Body of pancreas (tissue), 4 donors: ENCODE results near the gene TCF12. TPM values are rescaled to one million over a fixed set of nuclear protein-coding genes. Genes with fewer than 3 reads are reported as not detected.

ENCODE experiments used
- ATAC-seq: fragments of 150-250 bp; one replicate; pipeline ENCODE4 v1.9.1; 2016
- DNase-seq, 4 donors: peaks; one replicate each; pipeline ENCODE4 v3.0.0-alpha.2; 2019
- H3K27ac ChIP-seq, 4 donors: fragments of 200-600 bp; sonication (generic); 1 replicate in 3 of 4; 2 replicates in 1 of 4; pipeline versions ENCODE4 v1.5.1 to v1.6.1; 2016 to 2019; ENCODE audit warnings: mild to moderate bottlenecking in 1 of 4, mixed read lengths in 1 of 4, moderate library complexity in 1 of 4
- H3K27me3 ChIP-seq, 2 donors: fragments of 200-600 bp; sonication (generic); one replicate each; pipeline ENCODE4 v1.6.0; 2016; ENCODE audit warnings: mild to moderate bottlenecking in 1 of 2
- H3K36me3 ChIP-seq, 2 donors: fragments of 200-600 bp; sonication (generic); replicated peaks in 1 of 2; 2 replicates each; pipeline ENCODE4 v1.5.1; 2016; ENCODE audit warnings: low read depth in 2 of 2; ENCODE audit not compliant: insufficient read depth in 1 of 2
- H3K4me1 ChIP-seq: fragments of 200-600 bp; sonication (generic); one replicate; pipeline ENCODE4 v1.6.0; 2016
- H3K4me3 ChIP-seq, 2 donors: fragments of 200-600 bp; sonication (generic); 1 replicate in 1 of 2; 2 replicates in 1 of 2; pipeline ENCODE4 v1.5.1; 2016 to 2019
- H3K9me3 ChIP-seq, 3 donors: fragments of 200-600 bp; sonication (generic); 1 replicate in 2 of 3; 2 replicates in 1 of 3; pipeline ENCODE4 v1.5.1; 2016
- POLR2A ChIP-seq, 3 donors: fragments of 450-650 bp; IDR thresholded peaks; one replicate each; pipeline ENCODE4 v1.6.1; 2016; ENCODE audit warnings: antibody characterized with exemption in 3 of 3, mild to moderate bottlenecking in 2 of 3
- whole genome bisulfite sequencing, 2 donors: methylation state at CpG; one replicate each; pipeline ENCODE4 v1.1.5; 2017; 5-methylcytosine and 5-hydroxymethylcytosine counted together
- intact Hi-C: fragments of 100-400 bp; cut with DNase I; formaldehyde crosslinking; loops from one replicate; pipeline ENCODE4 v1.15.1; 2023
- total RNA-seq, 2 donors: library from RNA; depleted of rRNA; stranded (reverse); fragments of >200 nt; gene quantifications; one replicate each; pipeline ENCODE4 v1.1.0, GENCODE V29; 2016
- TF ChIP-seq, protein P1 (sequence below), 7 experiments: fragments of 450-650 bp in 4 of 7; fragments of 200-600 bp in 3 of 7; sonication (generic) in 3 of 7; IDR thresholded peaks; one replicate each; pipeline ENCODE4 v1.5.1; 2016 to 2019; ENCODE audit warnings: antibody characterized with exemption in 7 of 7

Gene TCF12
- total RNA-seq, 2 donors from 2014 or later, result 27.2 to 49.4 TPM

DNA sequence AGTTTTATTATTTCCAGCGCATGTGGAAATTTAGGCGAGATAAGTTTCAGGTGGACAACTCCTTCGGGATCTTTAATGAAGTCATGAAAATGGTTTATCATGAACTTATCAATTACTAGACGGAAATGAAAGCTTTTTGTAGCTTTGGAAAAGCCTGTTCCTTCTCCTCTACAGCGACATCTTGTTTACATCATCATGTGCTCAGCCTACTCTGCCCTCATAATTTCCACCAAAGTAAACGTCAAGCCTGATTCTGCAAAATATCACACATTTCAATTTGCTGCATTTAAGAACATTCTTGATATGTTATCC lies 393.5 kb downstream of the TCF12 start:
- TF ChIP-seq, protein P1, sequence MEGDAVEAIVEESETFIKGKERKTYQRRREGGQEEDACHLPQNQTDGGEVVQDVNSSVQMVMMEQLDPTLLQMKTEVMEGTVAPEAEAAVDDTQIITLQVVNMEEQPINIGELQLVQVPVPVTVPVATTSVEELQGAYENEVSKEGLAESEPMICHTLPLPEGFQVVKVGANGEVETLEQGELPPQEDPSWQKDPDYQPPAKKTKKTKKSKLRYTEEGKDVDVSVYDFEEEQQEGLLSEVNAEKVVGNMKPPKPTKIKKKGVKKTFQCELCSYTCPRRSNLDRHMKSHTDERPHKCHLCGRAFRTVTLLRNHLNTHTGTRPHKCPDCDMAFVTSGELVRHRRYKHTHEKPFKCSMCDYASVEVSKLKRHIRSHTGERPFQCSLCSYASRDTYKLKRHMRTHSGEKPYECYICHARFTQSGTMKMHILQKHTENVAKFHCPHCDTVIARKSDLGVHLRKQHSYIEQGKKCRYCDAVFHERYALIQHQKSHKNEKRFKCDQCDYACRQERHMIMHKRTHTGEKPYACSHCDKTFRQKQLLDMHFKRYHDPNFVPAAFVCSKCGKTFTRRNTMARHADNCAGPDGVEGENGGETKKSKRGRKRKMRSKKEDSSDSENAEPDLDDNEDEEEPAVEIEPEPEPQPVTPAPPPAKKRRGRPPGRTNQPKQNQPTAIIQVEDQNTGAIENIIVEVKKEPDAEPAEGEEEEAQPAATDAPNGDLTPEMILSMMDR (IDR thresholded peaks at IDR 0.05), result no peak
- TF ChIP-seq POLR2A (IDR thresholded peaks at IDR 0.05), result no peak
- Histone ChIP-seq H3K36me3 (no peaks in the 10 kb centered on the region), H3K27ac (no peak overlapping the region), H3K9me3 (no peaks in the 10 kb centered on the region), H3K4me3 (no peak overlapping the region), H3K27me3 (no peaks in the 10 kb centered on the region), H3K4me1 (peaks cover 3% of the 10 kb centered on the region)
- intact Hi-C loops, result loop anchor here (10.0 kb wide), 1 partner anchor 167 kb away; no protein-coding TSS in a partner anchor
- no peak for ATAC-seq
- DNase-seq, result no peak
- 57 to 68% methylated on average over 6 of the region's 6 CpGs for WGBS, 2 donors

DNA sequence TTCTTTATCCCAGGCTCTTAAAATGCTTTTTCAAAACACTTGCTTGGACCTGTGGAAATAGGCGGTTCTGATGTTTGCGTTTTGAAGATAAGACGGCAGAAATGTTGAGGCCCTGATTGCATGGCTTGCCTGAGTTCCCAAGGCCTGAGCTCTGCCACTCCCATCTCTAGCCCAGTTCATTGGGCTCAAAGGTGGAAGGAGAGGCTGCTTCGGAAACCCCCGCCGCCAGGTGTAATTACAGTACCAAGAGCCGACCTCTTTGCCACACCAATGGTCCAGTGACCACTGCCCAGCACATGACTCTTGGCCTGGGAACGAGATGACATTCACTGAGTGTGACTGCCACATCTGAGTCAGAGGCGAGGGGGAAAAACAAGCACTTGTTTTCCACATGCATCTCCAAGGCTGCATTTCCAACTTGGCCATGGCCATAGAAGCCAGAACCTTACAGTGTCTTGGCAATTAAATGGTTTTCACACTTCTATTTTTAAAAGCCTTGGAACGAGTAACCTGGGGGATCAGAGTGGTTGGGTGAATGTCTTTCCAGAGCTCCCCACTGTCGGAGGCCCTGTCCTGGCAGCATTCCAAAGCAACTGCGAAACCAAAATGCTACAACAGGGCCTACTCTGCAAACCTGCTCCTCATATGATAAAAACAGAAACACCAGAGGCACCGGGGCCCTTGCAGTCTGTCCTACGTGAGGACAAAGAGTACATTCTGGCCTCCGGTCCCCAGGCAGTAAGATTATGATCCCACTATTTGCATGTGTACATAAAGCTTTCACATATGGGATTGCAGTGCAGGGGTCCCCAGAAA lies 394.1 kb downstream of the TCF12 start:
- no peak for DNase-seq
- H3K9me3 ChIP-seq, result no peaks in the 10 kb centered on the region
- WGBS, 2 donors, result 60 to 66% methylated on average over 11 to 15 of the region's 15 CpGs
- H3K4me1 ChIP-seq, result no peaks in the 10 kb centered on the region
- no peak for ATAC-seq
- no peaks in the 10 kb centered on the region for H3K36me3 ChIP-seq
- H3K4me3 ChIP-seq, result no peak overlapping the region
- no peak for TF ChIP-seq POLR2A (IDR thresholded peaks at IDR 0.05)
- TF ChIP-seq, protein P1 (IDR thresholded peaks at IDR 0.05), result no peak
- no peak overlapping the region for H3K27ac ChIP-seq
- H3K27me3 ChIP-seq, result no peaks in the 10 kb centered on the region
- intact Hi-C loops, result loop anchor here (10.0 kb wide), 1 partner anchor 168 kb away; no protein-coding TSS in a partner anchor

DNA sequence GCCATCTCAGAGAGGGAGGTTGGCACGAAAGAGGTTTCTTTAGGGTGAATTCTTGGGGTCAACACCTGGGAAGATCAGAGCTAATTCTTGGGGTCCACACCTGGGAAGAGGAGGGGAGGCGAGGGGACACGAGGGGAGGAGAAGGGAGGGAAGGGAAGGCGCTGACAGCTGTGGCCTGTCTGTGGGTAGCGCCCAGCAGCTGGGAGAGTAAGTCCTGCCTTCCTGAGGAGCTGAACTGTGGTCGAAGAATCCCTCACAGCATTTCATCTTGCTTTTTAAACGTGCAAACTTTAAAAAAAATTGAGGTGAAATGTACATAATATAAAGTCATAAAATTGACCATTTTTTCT lies 394.7 kb downstream of the TCF12 start:
- 88 to 91% methylated on average over 7 of the region's 7 CpGs for WGBS, 2 donors
- intact Hi-C loops, result loop anchor here (10.0 kb wide), 1 partner anchor 168 kb away; no protein-coding TSS in a partner anchor
- no peak overlapping the region for H3K27ac ChIP-seq

DNA sequence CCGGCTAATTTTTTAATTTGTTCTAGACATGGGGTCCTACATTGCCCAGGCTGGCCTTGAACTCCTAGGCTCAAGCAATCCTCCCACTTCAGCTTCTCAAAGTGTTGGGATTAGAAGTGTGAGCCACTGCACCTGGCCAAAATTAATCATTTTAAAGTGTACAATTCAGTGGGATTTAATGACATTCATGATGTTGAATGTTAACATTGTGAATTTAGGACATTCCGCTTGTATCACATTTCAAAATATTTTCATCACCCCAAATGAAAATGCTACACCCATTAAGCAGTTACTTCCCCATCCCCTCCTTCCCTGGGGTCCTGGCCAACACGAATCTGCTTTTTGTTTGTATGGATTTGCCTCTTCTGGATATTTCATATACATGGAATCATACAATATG lies 395.8 kb downstream of the TCF12 start:
- H3K4me3 ChIP-seq, result no peak overlapping the region
- H3K4me1 ChIP-seq, result no peaks in the 10 kb centered on the region
- no peaks in the 10 kb centered on the region for H3K36me3 ChIP-seq
- TF ChIP-seq POLR2A (IDR thresholded peaks at IDR 0.05), result no peak
- TF ChIP-seq, protein P1 (IDR thresholded peaks at IDR 0.05), result no peak
- DNase-seq (no peak), ATAC-seq (no peak)
- no peaks in the 10 kb centered on the region for H3K27me3 ChIP-seq
- intact Hi-C loops, result loop anchor here (10.0 kb wide), 1 partner anchor 169 kb away; no protein-coding TSS in a partner anchor
- WGBS, 2 donors, result 84 to 91% methylated on average over 3 of the region's 3 CpGs
- H3K9me3 ChIP-seq, result no peaks in the 10 kb centered on the region
- H3K27ac ChIP-seq, result no peak overlapping the region

More for the DNA sequence above, 394.7 kb downstream of the TCF12 start:
- TF ChIP-seq POLR2A (IDR thresholded peaks at IDR 0.05), result no peak
- TF ChIP-seq, protein P1 (IDR thresholded peaks at IDR 0.05), result no peak
- ATAC-seq, result no peak
- Histone ChIP-seq H3K4me1 (no peaks in the 10 kb centered on the region), H3K27me3 (no peaks in the 10 kb centered on the region), H3K36me3 (no peaks in the 10 kb centered on the region), H3K4me3 (no peak overlapping the region), H3K9me3 (no peaks in the 10 kb centered on the region)
- DNase-seq, result no peak

DNA sequence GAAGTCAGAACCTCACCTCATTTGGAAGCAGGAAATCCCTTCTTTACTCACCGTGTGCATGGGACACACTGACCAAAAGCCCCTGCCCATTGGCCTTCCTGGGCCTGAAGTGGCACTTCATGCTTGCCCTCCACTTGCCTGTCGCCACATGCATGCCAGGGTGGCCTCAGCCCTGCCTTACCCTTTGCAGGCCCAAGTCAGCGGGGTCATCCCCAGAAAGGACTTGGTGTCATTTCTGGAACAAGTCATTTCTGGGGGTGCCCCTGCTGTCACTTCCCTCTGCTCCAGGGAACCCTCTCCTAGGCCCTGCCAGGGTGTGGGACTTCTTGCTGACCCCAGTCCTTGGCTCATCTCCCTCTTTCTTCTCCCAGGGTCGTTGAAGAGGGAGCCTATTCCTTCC lies 398.0 kb downstream of the TCF12 start:
- Histone ChIP-seq H3K27ac (no peak overlapping the region), H3K4me3 (no peak overlapping the region), H3K27me3 (no peaks in the 10 kb centered on the region), H3K4me1 (no peaks in the 10 kb centered on the region), H3K36me3 (no peaks in the 10 kb centered on the region), H3K9me3 (no peaks in the 10 kb centered on the region)
- DNase-seq (no peak), ATAC-seq (no peak)
- TF ChIP-seq, protein P1 (IDR thresholded peaks at IDR 0.05), result no peak
- no peak for TF ChIP-seq POLR2A (IDR thresholded peaks at IDR 0.05)
- intact Hi-C loops, result loop anchor here (10.0 kb wide), 1 partner anchor 172 kb away; no protein-coding TSS in a partner anchor
- 61 to 71% methylated on average over 4 of the region's 4 CpGs for WGBS, 2 donors
